Dermis blood vessel endothelial cell (primary cell): Measurements from ENCODE around the gene ADAMTS13. TPM values are rescaled to one million over a fixed set of nuclear protein-coding genes. Genes with fewer than 3 reads are reported as not detected.
"Not testable (repeated sequence)": the region's sequence is repeated elsewhere in the genome, so short reads cannot be mapped to it uniquely, and the experiment has no call there.

Experiments
- DNase-seq: peaks from one replicate; pipeline ENCODE4 v3.0.0; 2010
- total RNA-seq: library from RNA; depleted of rRNA; stranded (reverse); fragments of >200 nt; gene quantifications from 2 replicates; pipeline ENCODE4 v1.2.3, GENCODE V29; 2014

ADAMTS13 gene
- total RNA-seq, 1 donor from 2014 or later = 1.0 TPM

DNA sequence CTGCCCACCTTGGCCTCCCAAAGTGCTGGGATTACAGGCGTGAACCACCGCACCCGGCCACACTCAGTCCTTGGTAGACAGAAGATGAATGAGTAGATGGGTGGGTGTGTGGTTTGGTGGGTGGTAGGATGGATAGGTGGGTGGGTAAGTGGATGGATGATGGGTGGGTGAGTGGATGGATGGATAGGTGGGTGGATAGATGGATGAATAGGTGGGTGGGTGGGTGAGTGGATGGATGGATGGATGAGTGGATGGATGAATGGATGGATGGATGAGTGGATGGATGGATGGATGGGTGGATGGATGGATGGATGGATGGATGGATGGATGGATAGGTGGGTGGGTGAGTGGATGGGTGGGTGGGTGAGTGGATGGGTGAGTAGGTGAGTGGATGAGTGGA, 29.9 kb upstream of the ADAMTS13 start:
- DNase-seq = not testable (repeated sequence)

DNA sequence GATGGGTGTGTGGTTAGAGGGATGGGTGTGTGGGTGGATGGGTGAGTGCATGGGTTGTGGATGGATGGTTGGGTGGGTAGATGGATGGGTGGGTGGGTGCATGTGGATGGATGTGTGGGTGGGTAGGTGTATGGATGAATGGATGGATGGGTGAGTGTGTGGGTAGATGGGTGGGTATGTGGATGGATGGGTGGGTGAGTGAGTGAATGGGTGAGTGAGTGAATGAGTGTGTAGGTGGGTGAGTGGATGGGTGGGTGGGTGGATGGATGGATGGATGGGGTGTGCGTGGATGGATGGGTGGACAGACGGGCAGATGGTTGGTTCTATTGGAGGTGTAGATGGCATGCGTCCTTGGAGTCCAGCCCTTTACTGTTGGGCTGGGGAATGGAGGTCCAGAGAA, 28.8 kb upstream of the ADAMTS13 start:
- no peak for DNase-seq

DNA sequence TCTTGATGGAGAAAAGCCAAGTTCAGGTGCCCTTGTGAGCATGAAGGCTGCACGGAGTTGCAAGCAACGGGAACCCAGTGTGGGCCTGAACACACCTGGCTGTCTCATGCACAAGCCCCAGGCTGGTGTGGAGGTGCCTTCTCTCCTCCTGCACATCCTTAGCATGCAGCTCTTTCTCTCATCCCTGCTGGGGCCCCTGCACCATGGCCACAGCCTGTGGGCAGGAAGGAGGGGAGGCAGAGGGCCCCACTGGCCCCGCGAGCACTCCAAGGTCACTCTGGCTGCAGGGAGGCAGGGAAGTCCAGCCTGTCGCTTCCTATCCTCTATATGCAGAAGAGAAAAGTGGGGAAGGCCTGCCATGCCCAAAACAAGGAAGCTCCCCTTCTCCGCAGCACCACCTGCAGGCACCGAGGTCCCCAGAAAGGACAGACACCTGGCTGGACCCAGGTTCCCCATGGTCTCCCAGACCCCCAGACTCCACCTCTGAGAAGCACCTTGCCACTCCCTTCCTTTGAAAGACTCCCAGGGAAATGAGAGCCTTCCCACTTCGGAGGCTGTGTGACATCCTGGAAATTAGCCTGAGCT, 27.4 kb upstream of the ADAMTS13 start:
- DNase-seq = no peak

DNA sequence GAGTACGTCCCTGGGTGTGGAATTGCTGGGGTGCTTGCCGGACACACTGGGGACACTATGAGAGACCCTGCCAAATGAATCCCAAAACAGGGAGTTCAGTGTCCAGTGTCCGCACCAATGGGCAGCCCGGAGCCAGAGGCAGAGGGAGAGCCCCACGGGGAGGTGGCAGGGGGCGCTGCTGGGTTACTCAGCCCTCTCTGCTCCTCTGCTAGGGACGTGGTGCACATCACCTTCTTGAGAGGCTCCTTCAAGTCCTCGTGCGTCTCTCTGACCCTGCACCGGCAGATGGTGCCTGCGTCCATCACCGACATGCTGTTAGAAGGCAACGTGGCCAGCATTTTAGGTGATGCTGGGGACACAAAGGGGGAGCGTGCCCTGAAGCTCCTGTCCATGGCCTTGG, 25.2 kb upstream of the ADAMTS13 start:
- peak; percentile 39 for DNase-seq

DNA sequence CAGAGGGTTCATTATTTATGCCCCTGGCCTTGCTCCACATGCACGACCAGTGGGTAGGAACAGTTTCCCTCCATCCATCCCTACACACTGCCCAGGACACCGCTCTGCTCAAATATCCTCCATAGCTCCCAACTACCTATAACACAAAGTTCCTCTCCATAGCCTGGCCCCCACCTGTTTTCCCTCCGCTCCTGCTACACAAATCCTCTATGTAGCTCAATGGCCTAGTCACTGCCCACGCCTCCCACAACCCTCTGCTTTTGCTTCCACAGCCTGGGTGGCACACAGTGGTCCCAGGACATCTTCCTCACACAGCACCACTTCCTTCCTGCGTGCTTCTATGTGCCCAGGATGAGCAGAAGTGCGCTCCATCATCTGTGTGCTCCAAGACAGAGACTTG, 24.8 kb upstream of the ADAMTS13 start:
- no peak for DNase-seq

DNA sequence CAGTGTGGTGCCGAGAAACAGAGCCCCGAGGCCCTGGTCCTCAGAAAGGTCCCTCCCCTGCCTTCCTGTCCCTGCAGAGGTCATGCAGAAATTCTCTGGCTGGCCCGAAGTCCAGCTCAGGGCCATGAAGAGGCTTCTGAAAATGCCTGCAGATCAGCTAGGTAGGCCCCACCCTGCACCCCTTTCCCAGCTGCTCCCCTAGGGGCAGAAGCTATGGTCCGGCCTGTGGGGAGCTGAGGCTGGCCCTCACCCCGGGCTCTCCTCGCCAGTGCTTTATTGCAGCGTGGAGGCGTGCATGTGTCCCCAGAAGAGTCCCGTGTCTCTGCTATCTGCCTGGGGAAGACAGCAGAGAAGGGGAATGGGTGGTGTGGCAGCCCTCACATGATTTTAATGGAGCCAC, 24.3 kb upstream of the ADAMTS13 start:
- DNase-seq = no peak

DNA sequence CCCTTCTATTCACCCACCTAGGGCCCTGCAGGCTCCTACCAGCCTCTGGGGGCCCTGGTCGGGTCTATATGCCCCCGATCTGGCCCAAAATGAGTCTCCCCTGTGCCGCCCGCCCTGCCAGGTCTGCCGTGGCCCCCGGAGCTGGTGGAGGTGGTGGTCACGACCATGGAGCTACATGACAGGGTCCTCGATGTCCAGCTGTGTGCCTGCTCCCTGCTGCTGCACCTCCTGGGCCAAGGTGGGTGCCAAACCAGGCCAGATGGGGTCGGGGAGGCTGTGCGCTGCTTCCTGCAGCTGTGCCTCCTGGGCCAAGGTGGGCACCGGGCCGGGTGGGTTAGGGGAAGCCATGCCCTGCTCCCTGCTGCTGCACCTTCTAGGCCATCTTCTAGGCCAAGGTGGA, 21.9 kb upstream of the ADAMTS13 start:
- DNase-seq = no peak

DNA sequence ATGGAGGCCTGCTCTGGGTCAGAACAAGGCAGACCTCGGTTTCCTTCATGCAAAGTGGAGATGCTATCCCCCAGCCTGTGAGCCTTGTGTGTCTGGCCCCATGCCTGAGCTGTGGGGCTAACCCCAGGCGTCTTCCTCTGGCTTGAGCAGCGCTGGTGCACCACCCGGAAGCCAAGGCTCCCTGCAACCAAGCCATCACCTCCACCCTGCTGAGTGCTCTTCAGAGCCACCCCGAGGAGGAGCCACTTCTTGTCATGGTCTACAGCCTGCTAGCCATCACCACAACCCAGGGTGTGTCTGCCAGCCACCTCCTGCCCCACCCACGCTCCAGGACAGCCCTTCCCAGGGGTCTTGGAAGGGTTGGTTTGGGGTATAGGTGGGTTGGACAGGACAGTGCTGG, 20.6 kb upstream of the ADAMTS13 start:
- DNase-seq = no peak

DNA sequence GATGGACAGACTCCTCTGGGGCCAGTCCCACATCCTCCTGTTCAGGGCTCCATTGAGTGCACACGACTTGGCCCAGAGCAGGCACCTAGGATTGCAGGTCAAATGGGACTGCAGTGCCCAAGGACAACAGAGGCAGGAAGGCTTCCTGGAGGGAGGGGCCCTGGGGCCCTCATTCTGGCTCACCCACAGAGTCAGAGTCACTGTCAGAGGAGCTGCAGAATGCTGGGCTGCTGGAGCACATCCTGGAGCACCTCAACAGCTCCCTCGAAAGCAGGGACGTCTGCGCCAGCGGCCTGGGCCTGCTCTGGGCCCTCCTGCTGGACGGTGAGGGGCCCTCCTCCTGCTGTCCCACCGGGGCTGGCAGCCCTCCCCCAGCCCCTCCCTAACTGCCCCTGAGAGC, 19.5 kb upstream of the ADAMTS13 start:
- no peak for DNase-seq

DNA sequence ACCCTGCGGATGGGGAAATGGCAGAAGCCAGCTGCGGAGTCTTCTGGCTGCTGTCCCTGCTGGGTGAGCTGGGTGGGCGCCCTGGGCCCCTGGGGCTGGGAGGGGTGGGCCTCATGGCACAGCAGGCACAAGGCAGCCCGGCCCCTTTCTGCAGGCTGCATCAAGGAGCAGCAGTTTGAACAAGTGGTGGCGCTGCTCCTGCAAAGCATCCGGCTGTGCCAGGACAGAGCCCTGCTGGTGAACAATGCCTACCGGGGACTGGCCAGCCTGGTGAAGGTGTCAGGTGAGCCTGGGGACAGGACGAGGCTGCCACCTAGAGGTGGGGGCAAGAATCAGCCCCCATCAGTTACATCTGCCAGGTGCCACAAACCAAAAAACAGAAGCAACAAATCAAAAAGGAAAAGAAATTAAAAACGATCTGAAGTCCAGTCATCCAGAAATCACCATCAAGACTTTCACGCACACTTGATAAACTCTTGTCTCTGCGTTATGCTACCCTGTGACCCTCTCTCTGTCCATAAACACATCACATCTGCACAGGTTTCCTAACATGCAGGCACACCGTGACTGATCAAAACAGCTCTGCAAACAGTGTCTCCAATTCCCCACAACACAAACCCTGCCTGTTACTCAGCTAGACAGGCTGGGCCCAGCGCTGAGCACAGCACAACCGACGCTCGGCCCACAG, 18.3 kb upstream of the ADAMTS13 start:
- peak; percentile 54 for DNase-seq

DNA sequence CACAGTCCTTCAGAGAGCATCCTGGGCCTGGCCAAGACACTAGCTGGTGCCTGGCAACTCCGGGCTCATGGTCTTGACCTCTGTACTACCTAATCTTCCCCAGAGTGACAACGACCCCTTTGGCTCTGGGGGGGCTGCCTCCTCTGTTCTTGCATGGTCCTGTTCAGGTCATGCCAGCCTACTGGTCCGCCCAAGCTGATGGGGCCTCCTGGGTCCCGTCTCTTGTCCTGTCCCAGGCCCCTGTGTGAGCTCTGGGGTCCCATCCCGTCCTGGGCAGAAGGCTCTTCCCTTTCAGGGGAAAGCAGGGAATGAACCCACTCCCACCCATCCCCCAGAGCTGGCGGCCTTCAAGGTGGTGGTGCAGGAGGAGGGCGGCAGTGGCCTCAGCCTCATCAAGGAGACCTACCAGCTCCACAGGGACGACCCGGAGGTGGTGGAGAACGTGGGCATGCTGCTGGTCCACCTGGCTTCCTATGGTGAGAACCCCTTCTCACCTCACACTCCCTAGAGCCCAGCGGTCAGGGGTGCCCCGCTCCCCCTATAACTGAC, 17.6 kb upstream of the ADAMTS13 start:
- DNase-seq = no peak

DNA sequence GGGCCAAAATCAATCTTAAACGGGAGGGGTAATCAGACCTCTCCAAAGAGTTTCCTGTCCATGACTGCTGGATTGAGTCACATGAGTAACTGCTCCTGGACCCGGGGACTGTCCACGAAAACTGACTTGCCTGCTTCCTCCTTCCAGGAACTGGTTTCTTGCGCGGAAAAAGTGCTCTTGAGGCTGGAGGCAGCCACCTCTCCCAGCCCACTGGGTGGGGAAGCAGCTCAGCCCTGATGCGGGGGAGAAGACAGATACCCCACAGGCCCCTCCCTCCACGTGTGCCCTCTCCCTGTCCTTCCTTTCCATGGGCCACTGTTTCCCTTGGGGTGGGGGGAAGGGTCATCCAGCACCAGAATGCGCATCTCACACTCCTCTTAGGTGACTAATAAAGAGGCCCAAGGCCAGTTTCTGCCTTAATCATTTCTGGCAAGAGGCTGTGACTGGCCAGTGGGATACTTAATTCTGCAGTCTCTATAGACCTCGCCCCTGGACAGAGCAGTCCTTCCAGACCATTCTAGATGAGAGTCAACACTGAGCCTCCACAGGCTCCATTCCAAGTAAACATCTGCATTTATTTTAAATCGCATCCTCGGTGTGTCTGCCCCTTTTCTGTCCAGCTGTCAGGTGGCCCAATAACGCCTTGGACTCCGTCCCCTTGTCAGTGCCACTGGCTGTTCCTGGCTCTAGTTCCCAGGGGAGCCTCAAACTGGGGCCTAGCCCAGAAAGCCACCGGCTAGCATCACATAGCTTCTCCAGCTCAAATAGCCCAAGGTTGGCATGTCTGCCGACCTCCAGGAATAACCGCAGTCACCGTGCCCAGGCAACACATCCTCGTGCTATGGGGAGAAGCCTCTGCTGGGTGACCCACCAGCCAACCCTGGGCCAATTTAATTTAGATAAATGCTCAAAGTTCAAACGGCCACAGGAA, 16.4 kb upstream of the ADAMTS13 start:
- peak; percentile 65 for DNase-seq

DNA sequence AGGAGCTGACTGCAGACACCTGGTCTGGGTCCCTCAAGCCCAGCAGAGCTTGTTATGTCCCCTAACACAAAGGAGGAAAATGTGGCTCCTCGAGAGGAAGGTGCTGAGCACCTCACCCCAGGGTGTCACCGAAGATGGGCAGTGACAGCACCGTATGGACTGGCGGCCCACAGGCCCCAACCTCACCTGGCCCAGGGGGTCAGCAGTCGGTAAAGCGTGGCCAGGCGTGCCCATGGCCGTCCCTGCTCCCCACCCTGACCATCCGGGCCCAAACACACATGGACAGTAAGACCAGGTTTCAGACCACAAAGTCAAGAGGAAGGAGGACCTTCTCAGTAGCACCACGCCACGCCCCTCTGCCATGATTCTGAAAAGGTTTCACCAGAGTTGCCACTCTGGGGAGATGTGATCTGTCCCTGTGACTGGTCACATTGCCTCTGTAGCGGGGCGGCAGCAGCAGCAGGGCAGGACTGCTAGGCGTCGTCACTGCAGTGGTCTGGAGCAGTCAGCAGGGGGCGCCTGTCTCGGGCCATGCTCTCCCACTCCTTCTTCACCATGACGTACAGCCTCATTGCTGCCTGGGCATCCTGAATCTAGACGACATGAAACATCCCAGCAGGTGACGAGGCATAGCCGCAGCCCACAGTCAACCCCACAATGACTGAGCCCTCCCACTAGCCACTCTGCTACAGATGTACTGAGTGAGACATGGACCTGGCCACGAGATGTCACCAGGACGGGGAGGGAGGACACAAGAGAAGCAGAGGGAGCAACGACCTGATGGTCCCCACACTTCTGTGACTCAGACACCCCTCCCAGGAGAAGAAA, 15.5 kb upstream of the ADAMTS13 start:
- DNase-seq = peak; percentile 87

DNA sequence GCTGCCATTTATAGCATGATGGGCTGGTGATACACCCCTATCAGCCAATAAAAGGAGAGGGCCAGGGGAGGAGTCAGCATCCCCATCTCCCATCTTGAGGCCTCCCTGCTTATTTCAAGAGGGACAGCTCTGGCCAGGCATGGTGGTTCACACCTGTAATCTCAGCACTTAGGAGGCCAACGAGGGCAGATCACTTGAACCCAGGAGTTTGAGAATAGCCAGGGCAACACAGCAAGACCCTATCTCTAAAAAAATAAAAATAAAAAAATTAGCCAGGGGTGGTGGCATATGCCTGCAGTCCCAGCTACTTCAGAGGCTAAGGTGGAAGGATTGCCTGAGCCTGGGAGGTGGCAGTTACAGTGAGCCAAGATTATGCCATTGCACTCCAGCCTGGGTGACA, 14.1 kb upstream of the ADAMTS13 start:
- no peak for DNase-seq

DNA sequence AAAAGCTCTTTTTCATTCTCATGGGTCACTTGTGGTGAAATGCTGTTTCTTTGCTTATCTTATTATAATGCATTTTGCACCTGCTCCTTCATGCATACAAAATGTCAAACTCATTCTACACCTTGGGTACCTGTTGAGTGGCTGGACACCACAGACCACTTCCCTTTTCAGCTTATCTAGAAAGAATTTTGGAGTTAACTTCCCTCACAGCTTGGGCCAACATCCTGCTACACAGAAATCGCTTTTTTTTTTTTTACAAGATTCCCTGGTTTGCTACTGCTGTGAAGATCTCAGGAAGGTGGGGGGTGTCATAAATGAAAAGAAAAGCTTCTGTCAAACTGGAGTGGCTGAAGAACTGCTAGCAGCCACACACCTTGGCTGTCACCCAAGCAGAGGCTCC, 7.0 kb upstream of the ADAMTS13 start:
- DNase-seq = no peak

DNA sequence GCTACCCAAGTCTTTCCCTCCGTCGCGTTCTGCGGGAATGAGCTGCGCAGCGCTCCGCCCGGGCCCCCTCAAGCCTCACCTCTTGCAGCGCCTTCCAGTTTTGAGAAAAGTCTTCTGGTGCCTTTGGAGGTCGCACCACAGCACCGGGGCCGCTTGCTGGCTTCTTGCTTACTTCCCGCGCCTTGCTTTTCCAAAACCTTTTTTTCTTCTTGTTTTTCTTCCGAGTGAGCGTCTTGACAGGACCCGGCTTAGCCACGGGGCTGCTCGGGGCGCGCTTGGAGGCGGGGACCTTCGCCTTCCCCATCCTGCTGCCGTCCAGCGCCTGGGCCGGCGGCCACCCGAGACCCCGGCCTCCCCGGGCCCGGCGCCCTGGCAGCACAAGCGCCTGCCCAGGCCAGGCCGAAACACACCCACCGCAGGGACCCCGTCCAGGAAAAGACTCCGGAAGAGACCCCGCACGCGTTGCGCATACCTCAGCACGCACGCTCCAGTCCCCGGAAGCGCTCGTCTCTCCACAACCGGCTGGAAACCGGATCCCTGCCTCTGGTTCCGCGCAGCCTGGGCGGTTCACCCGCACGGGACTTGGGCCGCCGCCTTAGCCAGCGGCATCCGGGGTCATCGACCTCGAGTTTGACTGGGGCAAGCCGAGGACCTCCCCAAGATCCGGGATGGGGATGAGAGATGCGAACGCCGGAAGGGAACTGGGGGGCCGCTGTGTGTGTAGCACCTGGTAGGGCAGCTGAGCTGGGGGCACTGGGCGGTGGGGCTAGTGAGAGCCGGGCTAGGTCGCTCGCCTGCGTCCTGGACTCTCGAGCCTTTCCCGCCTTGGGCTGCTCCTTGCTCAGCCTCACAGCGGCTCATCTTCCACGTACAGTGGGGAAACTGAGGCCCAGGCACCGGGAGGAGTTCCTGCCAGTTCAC, 4.4 kb upstream of the ADAMTS13 start, which contains the start of gene REXO4:
Gene REXO4 (minus strand): TSS at position 470 of the 921 bp plus-strand sequence. CDS start 166 bp downstream, at position 304.
- peak; percentile 85 for DNase-seq

DNA sequence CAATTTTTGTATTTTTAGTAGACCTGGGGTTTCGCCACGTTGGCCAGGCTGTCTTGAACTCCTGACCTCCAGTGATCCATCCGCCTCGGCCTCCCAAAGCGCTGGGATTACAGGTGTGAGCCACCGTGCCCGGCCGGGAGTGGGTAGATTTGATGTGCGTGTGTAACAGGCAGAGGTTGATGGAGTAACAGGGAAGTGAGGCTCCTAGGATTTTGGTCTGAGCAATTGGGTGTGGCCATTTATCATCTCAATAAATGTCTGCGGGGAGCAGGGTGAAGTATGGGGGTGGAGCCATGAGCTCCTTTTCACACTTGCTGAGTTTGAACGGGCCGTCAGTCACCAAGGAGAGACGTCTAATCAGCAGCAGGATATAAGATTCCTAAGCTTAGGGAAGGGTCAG, 3.2 kb upstream of the ADAMTS13 start:
- no peak for DNase-seq

DNA sequence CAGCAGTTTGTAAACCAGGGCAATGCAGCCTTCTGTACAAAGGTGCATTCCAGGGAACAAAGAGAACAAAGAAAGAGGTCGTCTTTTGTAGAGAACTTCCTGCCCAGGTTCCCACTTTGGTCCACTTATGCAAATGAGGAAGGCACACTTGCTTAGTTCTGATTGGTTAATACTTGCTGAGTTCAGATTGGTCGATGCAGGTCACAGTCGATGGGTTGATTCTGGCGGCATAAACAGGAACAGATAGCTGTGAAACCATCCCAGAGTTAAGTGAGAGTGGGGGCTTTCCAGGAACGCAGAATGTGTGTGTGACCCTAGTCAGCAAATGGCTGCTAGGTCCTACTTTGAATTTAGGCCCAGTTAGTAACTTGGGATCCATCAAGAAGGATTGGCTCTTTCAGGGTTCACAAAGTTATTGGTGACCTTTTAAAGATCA, 1.8 kb upstream of the ADAMTS13 start:
- DNase-seq = no peak

DNA sequence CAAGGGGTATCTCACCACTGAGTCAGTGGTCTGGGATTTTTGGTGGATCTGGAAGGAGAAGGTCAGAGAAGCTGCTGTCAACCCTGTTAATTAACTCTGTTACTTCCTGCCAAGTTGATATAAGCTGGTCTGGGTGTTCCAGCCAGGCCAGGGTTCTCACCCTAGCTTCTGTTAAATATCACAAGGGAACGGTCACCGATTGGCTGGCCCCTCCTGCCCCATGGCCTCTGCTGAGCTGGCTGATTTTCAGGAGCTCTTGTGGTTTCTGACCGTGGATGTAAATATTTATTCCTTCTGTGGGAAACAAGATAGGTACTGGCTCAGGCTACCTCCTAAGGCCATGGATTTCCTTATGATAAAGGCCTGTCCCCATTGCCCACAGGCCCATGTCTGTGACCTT, 1.0 kb downstream of the ADAMTS13 start:
- no peak for DNase-seq

DNA sequence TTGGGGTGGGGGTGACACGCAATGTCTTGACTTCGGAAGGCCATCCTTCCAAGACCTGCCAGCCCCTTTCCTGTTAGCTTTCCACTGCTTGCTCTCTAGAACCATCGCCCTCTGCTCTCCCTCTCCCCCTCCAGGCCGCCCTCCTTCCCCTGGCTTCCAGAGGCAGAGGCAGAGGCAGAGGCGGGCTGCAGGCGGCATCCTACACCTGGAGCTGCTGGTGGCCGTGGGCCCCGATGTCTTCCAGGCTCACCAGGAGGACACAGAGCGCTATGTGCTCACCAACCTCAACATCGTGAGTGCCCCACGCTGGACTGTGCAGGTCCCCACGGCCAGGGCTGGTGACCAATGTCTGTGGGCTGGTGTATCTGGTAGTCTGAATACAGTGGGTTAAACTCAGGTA, 2.0 kb downstream of the ADAMTS13 start:
- no peak for DNase-seq

DNA sequence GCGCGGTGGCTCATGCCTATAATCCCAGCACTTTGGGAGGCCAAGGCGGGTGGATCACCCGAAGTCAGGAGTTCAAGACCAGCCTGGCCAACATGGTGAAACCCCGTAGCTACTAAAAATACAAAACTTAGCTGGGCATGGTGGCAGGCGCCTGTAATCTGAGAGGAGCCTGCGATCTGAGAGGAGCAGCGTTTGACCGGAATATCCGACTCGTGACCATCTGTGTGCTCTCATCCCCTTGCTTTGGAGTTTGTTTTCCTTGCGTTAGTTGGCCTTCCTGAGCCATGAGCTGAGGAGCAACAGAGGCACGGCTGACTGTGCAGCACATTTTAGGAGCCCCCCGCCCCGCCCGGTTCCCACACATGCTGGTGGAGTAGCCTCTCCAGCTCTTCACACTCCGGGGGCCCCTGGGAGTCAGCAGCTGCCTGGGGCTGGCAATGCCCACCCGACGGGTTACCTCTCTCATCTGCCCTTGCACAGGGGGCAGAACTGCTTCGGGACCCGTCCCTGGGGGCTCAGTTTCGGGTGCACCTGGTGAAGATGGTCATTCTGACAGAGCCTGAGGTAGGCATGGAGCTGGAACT, 3.0 kb downstream of the ADAMTS13 start:
- no peak for DNase-seq
